HFFc6 (cell line): Measurements from ENCODE around the gene STON2. TPM values are rescaled to one million over a fixed set of nuclear protein-coding genes. Genes with fewer than 3 reads are reported as not detected.

Source experiments
- DNase-seq: peaks from one replicate; pipeline ENCODE4 v3.0.0-alpha.2; 2018
- H3K27ac Mint-ChIP-seq: 2 replicates; pipeline ENCODE4 v1.8.0; 2020; ENCODE audit warnings: mild to moderate bottlenecking, mixed read lengths
- H3K27me3 Mint-ChIP-seq: 2 replicates; pipeline ENCODE4 v1.8.0; 2021; ENCODE audit warnings: mild to moderate bottlenecking, moderate library complexity, mixed read lengths; ENCODE audit not compliant: insufficient read depth
- H3K36me3 Mint-ChIP-seq: 2 replicates; pipeline ENCODE4 v1.8.0; 2021; ENCODE audit warnings: low read depth, mixed read lengths
- H3K4me1 Mint-ChIP-seq: 2 replicates; pipeline ENCODE4 v1.8.0; 2020; ENCODE audit warnings: low read depth, mixed read lengths
- H3K4me3 Mint-ChIP-seq: 2 replicates; pipeline ENCODE4 v1.8.0; 2020; ENCODE audit warnings: mild to moderate bottlenecking, moderate library complexity, mixed read lengths
- H3K9me3 Mint-ChIP-seq: 2 replicates; pipeline ENCODE4 v1.8.0; 2020; ENCODE audit warnings: mild to moderate bottlenecking, mixed read lengths
- CTCF ChIP-seq: fragments of 200-600 bp; sonication (generic); IDR thresholded peaks from 2 replicates; pipeline ENCODE4 v1.5.0; 2021; ENCODE audit warnings: antibody characterized with exemption, mild to moderate bottlenecking
- total RNA-seq, 6 experiments: library from RNA; stranded (reverse); fragmentation: NEBNext Ultra II Directional; extraction: Animal tissue kit (Norgen Biotek cat#: 25700); gene quantifications; 2 replicates in 1 of 6; 3 replicates in 5 of 6; pipeline ENCODE4 v1.2.3, GENCODE V29; 2021

Gene STON2
- total RNA-seq, 6 experiments from 2014 or later = not detected

- Mint-ChIP-seq H3K27ac (no peak overlapping the region), H3K27me3 (no peaks in the 10 kb centered on the region), H3K9me3 (no peaks in the 10 kb centered on the region; the same call in 1 of the 2 replicates), H3K4me1 (no peaks in the 10 kb centered on the region), H3K36me3 (no peaks in the 10 kb centered on the region), H3K4me3 (no peak overlapping the region)
- no peak for DNase-seq
- TF ChIP-seq CTCF = no peak
Observed at GRCh38 chr14:81324011-81324410, 76.1 kb downstream of the STON2 start.

GRCh38 chr14:81323093-81323492 lies 77.0 kb downstream of the STON2 start:
- H3K9me3 Mint-ChIP-seq = no peaks in the 10 kb centered on the region; the same call in 1 of the 2 replicates
- H3K27ac Mint-ChIP-seq = no peak overlapping the region
- no peaks in the 10 kb centered on the region for H3K27me3 Mint-ChIP-seq
- H3K4me3 Mint-ChIP-seq = no peak overlapping the region
- no peaks in the 10 kb centered on the region for H3K36me3 Mint-ChIP-seq
- DNase-seq = no peak
- no peaks in the 10 kb centered on the region for H3K4me1 Mint-ChIP-seq
- no peak for TF ChIP-seq CTCF

- H3K27me3 Mint-ChIP-seq = no peaks in the 10 kb centered on the region
- H3K4me3 Mint-ChIP-seq = no peak overlapping the region
- no peaks in the 10 kb centered on the region for H3K4me1 Mint-ChIP-seq
- H3K27ac Mint-ChIP-seq = no peak overlapping the region
- DNase-seq = no peak
- H3K36me3 Mint-ChIP-seq = no peaks in the 10 kb centered on the region
- TF ChIP-seq CTCF = no peak
- no peaks in the 10 kb centered on the region; the same call in 1 of the 2 replicates for H3K9me3 Mint-ChIP-seq
Observed at GRCh38 chr14:81319946-81320345, 80.2 kb downstream of the STON2 start.

- no peak overlapping the region for H3K4me3 Mint-ChIP-seq
- H3K36me3 Mint-ChIP-seq = no peaks in the 10 kb centered on the region
- no peak overlapping the region for H3K27ac Mint-ChIP-seq
- no peaks in the 10 kb centered on the region; the same call in 1 of the 2 replicates for H3K9me3 Mint-ChIP-seq
- no peak for TF ChIP-seq CTCF
- DNase-seq = no peak
- H3K27me3 Mint-ChIP-seq = no peaks in the 10 kb centered on the region
- no peaks in the 10 kb centered on the region for H3K4me1 Mint-ChIP-seq
Observed at GRCh38 chr14:81319314-81319713, 80.8 kb downstream of the STON2 start.

- H3K4me1 Mint-ChIP-seq = no peaks in the 10 kb centered on the region
- H3K27me3 Mint-ChIP-seq = no peaks in the 10 kb centered on the region; the same call in 1 of the 2 replicates
- TF ChIP-seq CTCF = no peak
- H3K4me3 Mint-ChIP-seq = no peak overlapping the region
- no peak overlapping the region for H3K27ac Mint-ChIP-seq
- no peaks in the 10 kb centered on the region for H3K36me3 Mint-ChIP-seq
- no peaks in the 10 kb centered on the region; the same call in 1 of the 2 replicates for H3K9me3 Mint-ChIP-seq
- DNase-seq = no peak
Observed at GRCh38 chr14:81315341-81315740, 84.8 kb downstream of the STON2 start.
